Uterus (tissue), 2 donors: Measurements from ENCODE around the gene FOLR1.

Experiments used
- CTCF ChIP-seq, 4 experiments: fragments of 200-600 bp in 2 of 4; fragments of 450-650 bp in 2 of 4; sonication (generic) in 2 of 4; IDR thresholded peaks; one replicate each; pipeline ENCODE4 v1.5.1; 2016 to 2019; ENCODE audit warnings: antibody characterized with exemption in 4 of 4, mild to moderate bottlenecking in 2 of 4, moderate library complexity in 1 of 4
- POLR2A ChIP-seq, 2 donors: fragments of 450-650 bp; IDR thresholded peaks; one replicate each; pipeline ENCODE4 v1.6.1; 2016; ENCODE audit warnings: antibody characterized with exemption in 2 of 2, mild to moderate bottlenecking in 1 of 2, moderate library complexity in 1 of 2

DNA sequence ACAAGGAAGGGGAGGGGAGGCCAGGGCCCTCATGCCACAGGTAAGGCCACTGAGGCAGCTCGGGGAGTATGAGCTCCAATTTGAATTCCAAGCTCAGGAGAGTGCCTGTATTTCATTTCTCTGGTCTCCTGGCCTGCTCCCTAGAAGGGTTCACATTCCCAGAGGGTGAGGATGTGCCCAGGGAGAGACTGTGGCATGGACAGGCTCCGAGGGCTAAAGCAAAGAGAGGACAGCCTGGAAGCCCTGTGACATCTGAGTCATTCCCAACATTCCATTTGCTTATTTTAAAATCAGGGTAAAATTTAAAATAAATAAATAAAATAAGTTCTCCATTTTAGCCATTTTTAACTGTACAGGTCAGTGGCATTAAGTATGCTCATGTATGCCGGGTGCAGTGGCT is 18.6 kb upstream of the FOLR1 start:
- TF ChIP-seq CTCF (IDR thresholded peaks at IDR 0.05) (no peak), POLR2A (IDR thresholded peaks at IDR 0.05) (no peak)
